ENCODE data around the gene KCTD11.

DNA sequence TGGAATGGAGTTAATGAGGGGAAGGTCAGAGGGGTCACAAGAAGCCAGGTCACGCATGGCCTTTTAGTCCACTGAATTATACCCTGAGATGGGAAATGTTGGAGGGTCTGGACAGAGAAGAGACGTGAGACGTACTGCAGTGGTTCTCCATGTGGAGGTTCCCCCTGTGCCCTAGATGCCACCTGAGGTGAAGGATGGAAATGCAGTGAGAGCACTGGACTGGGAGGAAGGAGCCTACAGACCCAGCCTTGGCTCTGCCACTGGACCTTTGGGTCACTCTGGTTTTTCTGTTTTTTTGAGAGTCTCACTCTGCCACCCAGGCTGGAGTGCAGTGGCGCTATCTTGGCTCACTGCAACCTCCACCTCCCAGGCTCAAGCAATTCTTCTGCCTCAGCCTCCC lies 44.2 kb downstream of the KCTD11 start:
- TF ChIP-seq CTCF (IDR thresholded peaks at IDR 0.05) = no peak
- no peak for TF ChIP-seq POLR2A (IDR thresholded peaks at IDR 0.05)
